SK-N-SH (cell line): Measurements from ENCODE around the gene HDAC4.

Experiments used
- GABPA ChIP-seq: IDR thresholded peaks from 2 replicates; pipeline ENCODE4 v1.4.0; 2012; ENCODE audit warnings: low read depth, mild to moderate bottlenecking
- JUND ChIP-seq: IDR thresholded peaks from 2 replicates; pipeline ENCODE4 v1.4.0; 2012
- MXI1 ChIP-seq: IDR thresholded peaks from 2 replicates; pipeline ENCODE4 v1.6.1; 2012; ENCODE audit warnings: mild to moderate bottlenecking, low read depth, low read length, improper control_type of control experiment
- POLR2AphosphoS5 ChIP-seq: IDR thresholded peaks from 2 replicates; pipeline ENCODE4 v1.6.1; 2012; ENCODE audit warnings: low read depth, low read length
- SIN3A ChIP-seq: IDR thresholded peaks from 2 replicates; pipeline ENCODE4 v1.6.1; 2012; ENCODE audit warnings: low read depth, mild to moderate bottlenecking, low read length, moderate library complexity, borderline replicate concordance
- YY1 ChIP-seq: IDR thresholded peaks from 2 replicates; pipeline ENCODE4 v1.4.0; 2012; ENCODE audit warnings: low read depth, mild to moderate bottlenecking
- TF ChIP-seq, protein P1 (sequence below): fragments of 200-600 bp; sonication (generic); IDR thresholded peaks from 2 replicates; pipeline ENCODE4 v1.6.1; 2017; ENCODE audit warnings: antibody characterized with exemption, mild to moderate bottlenecking, moderate library complexity

DNA sequence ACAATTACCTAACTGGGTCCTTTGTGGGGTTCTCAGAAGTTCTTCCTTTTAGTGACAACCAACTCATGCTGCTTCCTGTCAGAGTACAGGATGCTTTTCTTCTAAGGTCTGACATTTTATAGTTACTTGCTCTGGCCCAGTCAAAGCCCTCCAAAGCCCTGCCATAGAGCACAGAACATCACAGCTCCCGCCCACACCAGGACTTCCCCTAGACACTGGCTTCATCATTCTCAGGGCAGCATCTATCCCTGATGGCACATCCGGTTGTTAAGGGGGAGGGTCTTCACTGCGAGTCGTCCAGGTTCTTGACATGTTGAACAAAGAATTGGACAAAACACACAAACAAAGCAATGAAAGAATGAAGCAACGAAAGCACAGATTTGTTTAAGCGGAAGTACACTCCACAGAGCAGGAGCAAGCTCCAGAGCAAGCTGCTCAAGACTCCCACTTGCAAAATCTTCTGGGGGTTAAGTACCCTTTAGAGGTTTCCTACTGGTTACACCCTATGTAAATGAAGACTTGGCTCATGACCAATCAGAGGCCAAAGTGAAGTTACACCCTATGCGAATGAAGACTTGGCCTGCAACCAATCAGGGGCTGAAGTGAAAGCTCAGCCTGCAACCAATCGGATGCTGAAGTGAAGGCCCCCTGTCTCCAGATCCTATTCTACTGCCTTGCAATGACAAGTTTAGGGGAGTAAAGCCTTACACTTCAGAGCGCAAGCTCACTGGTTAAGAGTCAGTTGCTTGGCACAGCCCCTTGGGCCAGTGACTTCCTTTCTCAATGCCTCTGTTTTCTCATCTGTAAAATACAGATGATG, 79.0 kb downstream of the HDAC4 start:
- TF ChIP-seq SIN3A (no peak), POLR2AphosphoS5 (no peak), GABPA (no peak), MXI1 (no peak), JUND (no peak), YY1 (no peak)
- TF ChIP-seq, protein P1, sequence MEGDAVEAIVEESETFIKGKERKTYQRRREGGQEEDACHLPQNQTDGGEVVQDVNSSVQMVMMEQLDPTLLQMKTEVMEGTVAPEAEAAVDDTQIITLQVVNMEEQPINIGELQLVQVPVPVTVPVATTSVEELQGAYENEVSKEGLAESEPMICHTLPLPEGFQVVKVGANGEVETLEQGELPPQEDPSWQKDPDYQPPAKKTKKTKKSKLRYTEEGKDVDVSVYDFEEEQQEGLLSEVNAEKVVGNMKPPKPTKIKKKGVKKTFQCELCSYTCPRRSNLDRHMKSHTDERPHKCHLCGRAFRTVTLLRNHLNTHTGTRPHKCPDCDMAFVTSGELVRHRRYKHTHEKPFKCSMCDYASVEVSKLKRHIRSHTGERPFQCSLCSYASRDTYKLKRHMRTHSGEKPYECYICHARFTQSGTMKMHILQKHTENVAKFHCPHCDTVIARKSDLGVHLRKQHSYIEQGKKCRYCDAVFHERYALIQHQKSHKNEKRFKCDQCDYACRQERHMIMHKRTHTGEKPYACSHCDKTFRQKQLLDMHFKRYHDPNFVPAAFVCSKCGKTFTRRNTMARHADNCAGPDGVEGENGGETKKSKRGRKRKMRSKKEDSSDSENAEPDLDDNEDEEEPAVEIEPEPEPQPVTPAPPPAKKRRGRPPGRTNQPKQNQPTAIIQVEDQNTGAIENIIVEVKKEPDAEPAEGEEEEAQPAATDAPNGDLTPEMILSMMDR, result no peak
